IgD-negative memory B cell (primary cell): ENCODE data around the gene NDUFAB1. TPM values are rescaled to one million over a fixed set of nuclear protein-coding genes. Genes with fewer than 3 reads are reported as not detected.

Experiments used
- H3K27ac Mint-ChIP-seq, 3 donors: one replicate each; pipeline ENCODE4 v1.8.0; 2020 to 2022; ENCODE audit warnings: mild to moderate bottlenecking in 3 of 3, mixed read lengths in 3 of 3, moderate library complexity in 1 of 3
- H3K27me3 Mint-ChIP-seq: one replicate; pipeline ENCODE4 v1.8.0; 2021; ENCODE audit warnings: mixed read lengths
- H3K36me3 Mint-ChIP-seq: one replicate; pipeline ENCODE4 v1.8.0; 2020; ENCODE audit warnings: mild to moderate bottlenecking, mixed read lengths
- H3K4me1 Mint-ChIP-seq, 3 donors: one replicate each; pipeline ENCODE4 v1.8.0; 2020 to 2022; ENCODE audit warnings: mixed read lengths in 3 of 3, mild to moderate bottlenecking in 1 of 3
- H3K4me3 Mint-ChIP-seq, 4 donors: one replicate each; pipeline ENCODE4 v1.8.0; 2020 to 2022; ENCODE audit warnings: mild to moderate bottlenecking in 4 of 4, mixed read lengths in 4 of 4, moderate library complexity in 3 of 4
- H3K9me3 Mint-ChIP-seq, 3 donors: one replicate each; pipeline ENCODE4 v1.8.0; 2020 to 2021; ENCODE audit warnings: mixed read lengths in 3 of 3, mild to moderate bottlenecking in 1 of 3
- polyA plus RNA-seq: library from polyadenylated mRNA; unstranded; fragments of 300-500 nt; fragmentation: Illumina TruSeq; gene quantifications from one replicate; pipeline ENCODE4 v1.2.3, GENCODE V29; 2021

Gene NDUFAB1
- polyA plus RNA-seq, 1 donor from 2014 or later, result 170 TPM

- no peak overlapping the region for H3K27ac Mint-ChIP-seq
- no peaks in the 10 kb centered on the region for H3K9me3 Mint-ChIP-seq
- H3K36me3 Mint-ChIP-seq, result peaks cover 8% of the 10 kb centered on the region
- no peaks in the 10 kb centered on the region for H3K27me3 Mint-ChIP-seq
- H3K4me3 Mint-ChIP-seq, result no peak overlapping the region
- H3K4me1 Mint-ChIP-seq, result peaks cover 15 to 22% (median 20%) of the 10 kb centered on the region in 3 donors
Observed at GRCh38 chr16:23572394-23572793, 23.7 kb downstream of the NDUFAB1 start.

DNA sequence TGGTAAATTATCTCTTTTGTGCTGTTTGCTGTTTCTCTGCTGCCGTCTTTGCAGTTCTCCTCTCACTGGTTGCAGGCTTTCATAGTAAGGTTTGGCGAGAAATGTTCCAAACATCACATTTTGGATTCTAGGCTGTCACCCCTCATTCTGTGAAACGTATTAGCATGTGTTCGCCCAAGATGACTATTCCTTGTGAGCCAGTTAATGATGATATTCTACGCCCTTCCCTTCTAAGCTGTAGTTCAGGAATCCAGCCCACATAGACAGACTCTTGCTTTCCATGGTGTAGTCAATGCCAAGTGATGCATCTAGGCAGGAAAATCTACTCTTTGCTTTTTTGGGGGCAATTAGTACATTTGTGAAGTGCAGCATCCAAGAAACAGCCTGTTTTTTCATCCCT, 24.2 kb downstream of the NDUFAB1 start:
- peaks cover 15 to 22% (median 20%) of the 10 kb centered on the region in 3 donors for H3K4me1 Mint-ChIP-seq
- H3K9me3 Mint-ChIP-seq, result no peaks in the 10 kb centered on the region
- H3K27me3 Mint-ChIP-seq, result no peaks in the 10 kb centered on the region
- peak overlapping the region in 2 of 4 donors; percentile 39 to 46 for H3K4me3 Mint-ChIP-seq
- H3K36me3 Mint-ChIP-seq, result peaks cover 8% of the 10 kb centered on the region
- peak overlapping the region in 1 of 3 donors; percentile 55 for H3K27ac Mint-ChIP-seq

DNA sequence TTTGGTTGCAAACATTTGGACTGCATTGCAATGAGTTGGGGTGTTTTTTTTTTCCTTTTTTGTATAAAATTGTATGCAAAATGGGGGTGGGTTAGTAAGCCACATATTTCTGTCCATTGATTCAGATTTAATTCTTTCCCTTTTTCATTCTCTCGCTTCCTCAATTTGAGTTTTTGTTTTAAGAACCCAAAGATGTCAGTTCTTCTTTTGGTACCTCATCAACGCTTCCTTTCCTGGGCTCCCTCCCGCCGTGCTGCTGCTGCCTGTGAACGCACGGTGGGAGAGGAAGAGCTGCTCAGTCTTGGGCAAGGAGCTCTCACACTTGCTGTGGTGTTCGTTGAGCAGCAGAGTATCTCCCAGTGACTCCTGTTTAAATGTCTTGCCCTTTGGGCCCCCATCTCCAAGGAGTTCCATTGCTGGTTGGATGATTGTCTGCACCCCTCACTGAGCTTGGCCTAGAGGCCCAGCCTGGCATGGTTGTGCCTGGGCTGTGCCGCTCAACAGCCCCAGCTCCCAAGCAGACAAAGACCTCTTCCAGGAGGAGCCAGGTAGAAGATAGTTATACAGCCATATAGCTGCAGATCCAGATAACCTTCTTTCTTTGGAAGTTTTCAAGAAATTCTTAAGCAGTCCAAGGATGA, 25.0 kb downstream of the NDUFAB1 start:
- H3K27ac Mint-ChIP-seq, result peak overlapping the region; percentile 29 to 75 (median 51)
- peaks cover 8% of the 10 kb centered on the region for H3K36me3 Mint-ChIP-seq
- H3K9me3 Mint-ChIP-seq, result no peaks in the 10 kb centered on the region
- peak overlapping the region in 3 of 4 donors; percentile 14 to 91 (median 22) for H3K4me3 Mint-ChIP-seq
- no peaks in the 10 kb centered on the region for H3K27me3 Mint-ChIP-seq
- peaks cover 17 to 22% (median 20%) of the 10 kb centered on the region in 3 donors for H3K4me1 Mint-ChIP-seq

DNA sequence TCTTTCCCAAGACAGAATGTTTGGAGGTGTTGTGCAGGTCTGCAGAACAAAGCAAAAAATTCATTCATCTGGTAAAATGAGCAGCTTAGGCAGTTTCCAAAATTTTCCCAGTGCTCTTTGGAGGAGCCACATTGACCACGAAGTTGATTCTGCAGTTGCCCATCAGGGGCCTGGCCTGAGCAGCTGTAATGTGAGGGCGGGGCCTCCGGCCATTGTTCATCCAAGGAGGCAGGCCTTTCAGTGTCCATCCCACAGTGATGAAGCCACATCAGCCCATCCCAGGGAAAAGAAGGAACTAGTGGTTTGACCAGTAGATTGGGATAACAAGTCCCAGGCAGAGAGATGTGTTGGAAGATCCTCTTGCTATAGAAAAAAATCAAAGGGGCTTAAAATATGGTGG, 28.5 kb downstream of the NDUFAB1 start:
- Mint-ChIP-seq H3K9me3 (no peaks in the 10 kb centered on the region), H3K4me3 (no peak overlapping the region), H3K27ac (no peak overlapping the region), H3K36me3 (peaks cover 10% of the 10 kb centered on the region), H3K4me1 (peaks cover 20 to 22% (median 20%) of the 10 kb centered on the region in 3 donors), H3K27me3 (no peaks in the 10 kb centered on the region)

- no peak overlapping the region for H3K4me3 Mint-ChIP-seq
- H3K27ac Mint-ChIP-seq, result no peak overlapping the region
- H3K27me3 Mint-ChIP-seq, result no peaks in the 10 kb centered on the region
- peaks cover 17 to 18% (median 17%) of the 10 kb centered on the region in 3 donors for H3K4me1 Mint-ChIP-seq
- H3K9me3 Mint-ChIP-seq, result no peaks in the 10 kb centered on the region
- peaks cover 10% of the 10 kb centered on the region for H3K36me3 Mint-ChIP-seq
Observed at GRCh38 chr16:23566724-23567123, 29.4 kb downstream of the NDUFAB1 start.

DNA sequence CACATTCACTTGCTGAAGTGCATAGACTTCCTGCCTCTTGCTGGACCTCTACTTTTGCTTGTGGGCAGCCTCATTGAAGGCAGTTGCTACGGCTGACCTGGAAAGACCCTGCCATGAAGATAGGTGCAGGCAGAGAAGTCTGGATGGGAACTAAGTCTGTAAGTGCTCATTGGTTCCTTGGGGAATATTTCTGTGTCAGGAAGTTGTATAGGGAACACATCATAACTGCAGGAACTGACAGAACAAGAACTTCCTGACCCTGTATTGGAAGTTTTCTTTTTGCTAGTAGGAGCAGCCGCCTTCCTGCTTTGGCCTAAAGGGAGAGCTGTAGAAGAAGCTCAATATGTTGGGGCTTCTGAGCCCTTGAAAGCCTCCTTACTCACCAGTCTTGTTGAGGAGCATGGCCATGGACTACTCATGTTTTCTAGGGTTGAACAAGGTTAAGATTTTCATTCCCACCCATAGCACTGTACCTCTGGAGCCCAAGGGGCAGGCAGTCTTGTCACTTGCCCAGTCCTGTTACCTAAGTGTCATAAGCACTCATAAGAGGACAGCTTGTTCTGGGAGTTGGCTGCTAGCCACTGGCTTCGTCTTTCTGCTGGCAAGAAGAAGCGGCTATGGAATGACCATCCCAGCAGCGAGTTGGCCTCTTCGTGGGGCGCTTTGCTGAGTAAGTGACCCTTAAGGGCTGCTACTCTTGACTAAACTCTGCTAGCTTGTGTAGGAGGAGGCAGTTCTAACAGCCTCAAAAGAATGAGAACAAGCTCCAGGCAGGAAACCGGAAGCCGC, 31.3 kb downstream of the NDUFAB1 start:
- no peaks in the 10 kb centered on the region for H3K9me3 Mint-ChIP-seq
- no peaks in the 10 kb centered on the region for H3K27me3 Mint-ChIP-seq
- peaks cover 4% of the 10 kb centered on the region for H3K36me3 Mint-ChIP-seq
- H3K27ac Mint-ChIP-seq, result peak overlapping the region in 1 of 3 donors; percentile 59
- no peak overlapping the region for H3K4me3 Mint-ChIP-seq
- peaks cover 6 to 7% (median 7%) of the 10 kb centered on the region in 3 donors for H3K4me1 Mint-ChIP-seq

GRCh38 chr16:23563186-23563585, 32.9 kb downstream of the NDUFAB1 start:
- Mint-ChIP-seq H3K9me3 (no peaks in the 10 kb centered on the region), H3K27ac (peak overlapping the region in 1 of 3 donors; percentile 9), H3K36me3 (peaks cover 2% of the 10 kb centered on the region), H3K4me3 (peak overlapping the region in 1 of 4 donors; percentile 3), H3K27me3 (no peaks in the 10 kb centered on the region), H3K4me1 (peaks cover 4 to 12% (median 11%) of the 10 kb centered on the region in 3 donors)

DNA sequence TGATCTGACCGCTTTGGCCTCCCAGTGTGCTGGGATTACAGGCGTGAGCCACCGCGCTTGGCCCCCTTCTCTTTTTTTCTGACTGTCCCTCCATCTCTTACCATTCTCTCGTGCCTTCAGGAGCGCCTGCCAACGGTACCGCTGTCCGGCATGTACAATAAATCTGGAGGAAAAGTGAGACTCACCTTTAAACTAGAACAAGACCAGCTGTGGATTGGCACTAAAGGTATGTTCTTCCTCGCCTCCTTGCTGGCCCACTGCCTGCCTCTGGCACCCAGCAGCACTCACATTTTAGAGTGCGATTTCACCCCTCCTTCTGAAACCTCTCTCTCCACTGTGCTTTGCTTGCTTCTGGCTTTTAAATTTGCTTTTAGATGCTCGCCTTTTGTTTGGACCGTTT, 33.6 kb downstream of the NDUFAB1 start:
- peaks cover 2% of the 10 kb centered on the region for H3K36me3 Mint-ChIP-seq
- H3K4me1 Mint-ChIP-seq, result peaks cover 4 to 12% (median 11%) of the 10 kb centered on the region in 3 donors

DNA sequence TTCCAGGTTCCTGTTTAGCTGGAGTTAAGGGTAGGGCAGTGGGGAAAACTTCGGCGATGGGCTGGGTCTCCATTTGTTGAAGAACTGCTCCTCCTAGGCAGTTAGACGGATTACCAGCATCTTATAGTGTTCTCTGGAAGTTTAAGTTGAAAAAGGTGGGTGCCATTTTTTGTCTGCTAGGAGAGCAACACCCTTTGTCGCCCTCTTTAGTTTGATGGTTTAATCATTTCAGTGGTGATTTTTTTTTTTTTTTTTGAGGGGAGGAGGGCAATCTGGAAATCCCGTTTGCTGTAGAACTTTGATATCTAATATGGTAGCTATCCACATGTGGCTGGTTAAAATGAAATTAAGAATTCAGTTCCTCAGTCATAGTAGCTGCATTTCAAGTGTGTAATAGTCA, 34.5 kb downstream of the NDUFAB1 start:
- no peak overlapping the region for H3K4me3 Mint-ChIP-seq
- H3K9me3 Mint-ChIP-seq, result no peaks in the 10 kb centered on the region
- peaks cover 2% of the 10 kb centered on the region for H3K36me3 Mint-ChIP-seq
- H3K27me3 Mint-ChIP-seq, result no peaks in the 10 kb centered on the region
- H3K27ac Mint-ChIP-seq, result no peak overlapping the region
- H3K4me1 Mint-ChIP-seq, result peaks cover 5 to 19% (median 14%) of the 10 kb centered on the region in 3 donors

More for the DNA sequence above, 33.6 kb downstream of the NDUFAB1 start:
- Mint-ChIP-seq H3K27me3 (no peaks in the 10 kb centered on the region), H3K4me3 (peak overlapping the region in 1 of 4 donors; percentile 65), H3K27ac (peak overlapping the region in 1 of 3 donors; percentile 65), H3K9me3 (no peaks in the 10 kb centered on the region)

DNA sequence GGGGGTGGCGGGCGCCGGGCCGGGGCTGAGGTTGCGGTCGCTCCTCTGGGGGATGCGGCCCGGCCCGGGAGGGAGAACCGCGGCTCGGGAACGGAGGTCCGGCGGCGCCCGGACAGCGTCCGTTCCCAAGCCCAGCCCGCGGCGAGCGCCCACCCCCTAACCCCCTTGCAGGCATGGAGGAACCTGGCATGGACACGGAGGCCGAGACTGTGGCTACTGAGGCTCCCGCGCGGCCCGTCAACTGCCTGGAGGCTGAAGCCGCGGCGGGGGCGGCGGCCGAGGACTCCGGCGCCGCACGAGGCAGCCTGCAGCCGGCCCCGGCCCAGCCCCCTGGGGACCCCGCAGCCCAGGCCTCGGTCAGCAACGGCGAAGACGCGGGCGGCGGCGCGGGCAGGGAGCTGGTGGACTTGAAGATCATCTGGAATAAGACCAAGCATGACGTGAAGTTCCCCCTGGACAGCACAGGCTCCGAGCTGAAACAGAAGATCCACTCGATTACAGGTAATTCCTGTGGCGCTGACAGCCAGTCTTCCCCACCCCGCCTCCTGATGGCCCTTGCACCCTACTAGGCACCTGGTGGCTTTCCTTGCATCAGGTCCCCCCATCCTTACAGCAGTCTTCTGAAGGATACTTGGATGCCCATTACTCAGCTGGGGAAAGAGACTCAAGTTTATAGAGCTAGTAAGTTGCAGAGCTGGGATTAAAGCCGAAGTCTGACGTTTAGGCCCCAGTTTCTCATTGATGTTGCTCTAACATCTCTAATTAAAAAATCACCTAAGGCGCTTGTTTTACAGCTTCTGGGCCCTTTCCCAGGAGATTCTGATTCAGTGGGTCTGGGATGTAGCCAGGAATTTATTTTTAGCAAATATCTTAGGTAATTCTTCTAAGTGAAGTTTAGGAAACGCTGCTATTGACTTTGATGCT, 38.1 kb downstream of the NDUFAB1 start:
- Mint-ChIP-seq H3K27me3 (no peaks in the 10 kb centered on the region), H3K9me3 (no peaks in the 10 kb centered on the region), H3K4me3 (peak overlapping the region; percentile 93 to 99 (median 96)), H3K4me1 (peaks cover 8 to 35% (median 22%) of the 10 kb centered on the region in 3 donors), H3K27ac (peak overlapping the region; percentile 92 to 98 (median 96)), H3K36me3 (no peaks in the 10 kb centered on the region)

DNA sequence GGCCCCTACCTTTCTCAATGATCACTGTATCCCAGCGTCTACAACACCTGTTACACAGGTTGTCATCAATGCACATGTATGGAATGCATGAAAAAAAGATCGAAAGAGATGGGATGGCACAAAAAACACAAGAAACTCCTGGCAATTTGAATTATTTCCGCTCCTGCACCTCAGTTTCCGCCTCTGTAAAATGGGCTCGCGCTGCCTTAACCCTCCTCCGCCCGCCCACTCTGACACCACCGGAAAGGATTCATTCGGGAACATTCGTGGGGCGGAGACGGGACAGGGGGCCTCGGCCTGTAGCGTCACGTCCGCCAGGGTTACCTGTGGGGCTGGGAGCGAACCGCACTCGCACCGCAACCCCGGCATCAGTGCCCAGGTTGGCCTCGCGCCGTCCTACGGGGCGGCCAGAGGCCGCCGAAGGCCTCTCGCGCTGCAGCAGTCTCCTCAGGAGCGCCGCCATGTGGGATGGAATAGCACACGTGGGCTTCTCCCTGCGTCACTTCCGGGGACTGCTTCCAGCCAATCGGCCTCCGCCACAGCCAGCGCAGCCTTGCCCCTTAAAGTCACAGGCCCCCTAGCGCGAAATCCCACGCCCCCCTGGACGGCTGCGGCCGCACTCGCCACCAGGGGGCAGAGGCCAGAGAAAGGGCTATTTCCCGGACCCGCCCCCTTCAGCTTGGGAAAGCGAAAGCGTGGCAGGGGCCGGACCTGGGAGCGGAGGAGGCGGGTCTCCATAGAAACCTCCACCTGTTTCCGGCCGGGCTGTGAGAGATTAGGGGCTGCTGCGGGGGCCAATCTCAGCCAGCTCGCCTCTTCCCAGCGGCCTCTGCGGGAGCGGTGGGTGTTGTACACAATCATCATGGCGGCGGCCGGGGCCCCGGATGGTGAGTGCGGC, 39.0 kb downstream of the NDUFAB1 start, which contains the start of the genes EARS2 and UBFD1:
Gene EARS2 (minus strand): TSS at position 470 of the 898 bp plus-strand sequence. CDS start 7 bp downstream, at position 463.
Gene UBFD1 (plus strand): TSS at position 847 of the 898 bp plus-strand sequence. CDS start 16 bp downstream, at position 863.
- Mint-ChIP-seq H3K36me3 (no peaks in the 10 kb centered on the region), H3K4me1 (peaks cover 8 to 35% (median 22%) of the 10 kb centered on the region in 3 donors), H3K27ac (peak within 1 kb of the TSS; percentile 92 to 98 (median 96)), H3K4me3 (peak within 1 kb of the TSS; percentile 93 to 99 (median 96)), H3K27me3 (no peaks in the 10 kb centered on the region), H3K9me3 (no peaks in the 10 kb centered on the region)

- Mint-ChIP-seq H3K27ac (peak overlapping the region in 1 of 3 donors; percentile 31), H3K4me3 (peak overlapping the region in 1 of 4 donors; percentile 99), H3K36me3 (peaks cover 3% of the 10 kb centered on the region)
Observed at GRCh38 chr16:23554536-23554935, 41.6 kb downstream of the NDUFAB1 start.

GRCh38 chr16:23552161-23552560, 44.0 kb downstream of the NDUFAB1 start:
- H3K36me3 Mint-ChIP-seq, result peaks cover 3% of the 10 kb centered on the region
- H3K4me3 Mint-ChIP-seq, result no peak overlapping the region
- H3K4me1 Mint-ChIP-seq, result peaks cover 9 to 23% (median 10%) of the 10 kb centered on the region in 3 donors
- no peaks in the 10 kb centered on the region for H3K27me3 Mint-ChIP-seq
- H3K27ac Mint-ChIP-seq, result no peak overlapping the region
- no peaks in the 10 kb centered on the region for H3K9me3 Mint-ChIP-seq

More at GRCh38 chr16:23554536-23554935, 41.6 kb downstream of the NDUFAB1 start:
- H3K27me3 Mint-ChIP-seq, result no peaks in the 10 kb centered on the region
- H3K4me1 Mint-ChIP-seq, result peaks cover 9 to 30% (median 15%) of the 10 kb centered on the region in 3 donors
- H3K9me3 Mint-ChIP-seq, result no peaks in the 10 kb centered on the region
